Astrocyte (in vitro differentiated cells and primary cell): ENCODE data around the gene SPPL3. TPM values are rescaled to one million over a fixed set of nuclear protein-coding genes. Genes with fewer than 3 reads are reported as not detected.

Source experiments
- DNase-seq: peaks from one replicate; pipeline ENCODE4 v3.0.0-alpha.2; 2010; ENCODE audit warnings: low read depth
- FAIRE-seq: peaks from 2 replicates; lab custom pipeline; 2011; peaks lifted over from hg19 to GRCh38; lab: Jason Lieb, UNC
- H2AFZ ChIP-seq: 2 replicates; pipeline ENCODE4 v1.6.0; 2012; ENCODE audit warnings: low read depth, low read length, inconsistent platforms
- H3K27ac ChIP-seq: 2 replicates; pipeline ENCODE4 v1.5.1; 2011; ENCODE audit warnings: low read depth, low read length, inconsistent platforms
- H3K27me3 ChIP-seq: 2 replicates; pipeline ENCODE4 v1.6.0; 2011; ENCODE audit warnings: low read length, inconsistent platforms; ENCODE audit not compliant: insufficient read depth
- H3K36me3 ChIP-seq: 2 replicates; pipeline ENCODE4 v1.5.1; 2011; ENCODE audit warnings: low read length, inconsistent platforms; ENCODE audit not compliant: insufficient read depth
- H3K4me1 ChIP-seq: 2 replicates; pipeline ENCODE4 v1.5.1; 2011; ENCODE audit warnings: low read length, inconsistent platforms; ENCODE audit not compliant: insufficient read depth
- H3K4me2 ChIP-seq: 2 replicates; pipeline ENCODE4 v1.6.0; 2012; ENCODE audit warnings: low read length, inconsistent platforms
- H3K4me3 ChIP-seq: 2 replicates; pipeline ENCODE4 v1.5.1; 2011; ENCODE audit warnings: low read depth, mild to moderate bottlenecking, low read length, inconsistent platforms; ENCODE audit not compliant: insufficient read depth
- H3K79me2 ChIP-seq: 2 replicates; pipeline ENCODE4 v1.6.0; 2012; ENCODE audit warnings: mild to moderate bottlenecking, low read length, inconsistent platforms; ENCODE audit not compliant: insufficient read depth
- H3K9ac ChIP-seq: 2 replicates; pipeline ENCODE4 v1.6.0; 2012; ENCODE audit warnings: mild to moderate bottlenecking, low read length, inconsistent platforms
- H3K9me3 ChIP-seq: 2 replicates; pipeline ENCODE4 v1.5.1; 2012; ENCODE audit warnings: low read depth, mild to moderate bottlenecking, low read length, inconsistent platforms; ENCODE audit not compliant: insufficient read depth
- H4K20me1 ChIP-seq: 2 replicates; pipeline ENCODE4 v1.6.0; 2012; ENCODE audit warnings: low read length, inconsistent platforms; ENCODE audit not compliant: insufficient read depth
- H3K27ac Mint-ChIP-seq: one replicate; pipeline ENCODE4 v1.8.0; 2021; ENCODE audit warnings: mild to moderate bottlenecking, mixed read lengths; ENCODE audit not compliant: unreplicated experiment
- H3K27me3 Mint-ChIP-seq: one replicate; pipeline ENCODE4 v1.8.0; 2021; ENCODE audit warnings: low read depth, mixed read lengths; ENCODE audit not compliant: unreplicated experiment
- H3K36me3 Mint-ChIP-seq: one replicate; pipeline ENCODE4 v1.8.0; 2021; ENCODE audit warnings: low read depth, mixed read lengths; ENCODE audit not compliant: unreplicated experiment
- H3K4me1 Mint-ChIP-seq: one replicate; pipeline ENCODE4 v1.8.0; 2021; ENCODE audit warnings: low read depth, mixed read lengths; ENCODE audit not compliant: unreplicated experiment
- H3K4me3 Mint-ChIP-seq: one replicate; pipeline ENCODE4 v1.8.0; 2021; ENCODE audit warnings: mild to moderate bottlenecking, moderate library complexity, mixed read lengths; ENCODE audit not compliant: unreplicated experiment
- H3K9me3 Mint-ChIP-seq: one replicate; pipeline ENCODE4 v1.8.0; 2021; ENCODE audit warnings: mild to moderate bottlenecking, mixed read lengths; ENCODE audit not compliant: unreplicated experiment
- EZH2 ChIP-seq: IDR thresholded peaks from 2 replicates; pipeline ENCODE4 v1.6.1; 2012; ENCODE audit warnings: mild to moderate bottlenecking, low read length, inconsistent platforms; ENCODE audit not compliant: insufficient read depth
- total RNA-seq: library from RNA; stranded (reverse); gene quantifications from 2 replicates; pipeline ENCODE4 v1.2.1, GENCODE V29; 2021
- TF ChIP-seq, protein P1 (sequence below): IDR thresholded peaks from 2 replicates; pipeline ENCODE4 v1.5.1; 2011; ENCODE audit warnings: low read depth, mild to moderate bottlenecking, inconsistent platforms, low read length, moderate library complexity; ENCODE audit not compliant: insufficient read depth

The SPPL3 gene
- total RNA-seq, 1 donor from 2014 or later, result 48.3 TPM

DNA sequence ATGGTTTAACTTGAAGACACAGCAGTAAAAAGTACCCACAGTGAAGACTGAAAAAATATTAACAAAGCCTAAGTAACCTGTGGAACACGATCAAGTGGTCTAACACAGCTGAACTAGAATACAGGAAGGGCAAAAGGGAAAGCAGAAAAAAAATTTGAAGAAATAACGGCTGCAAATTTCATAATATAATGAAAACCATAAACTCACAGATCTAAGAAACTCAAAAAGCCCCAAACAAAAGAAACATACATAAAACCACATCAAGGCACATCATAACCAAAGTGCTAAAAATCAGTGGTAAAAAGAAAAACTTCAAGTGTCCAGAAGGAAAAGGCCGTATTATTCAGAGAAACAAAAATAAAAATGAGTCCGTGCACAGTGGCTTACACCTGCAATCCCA, 30.9 kb downstream of the SPPL3 start:
- no peak overlapping the region for H2AFZ ChIP-seq
- H3K4me3 Mint-ChIP-seq, result no peak overlapping the region
- H3K27me3 ChIP-seq, result no peaks in the 10 kb centered on the region
- H3K4me1 ChIP-seq, result no peaks in the 10 kb centered on the region
- no peak overlapping the region for H3K27ac ChIP-seq
- H3K36me3 Mint-ChIP-seq, result peaks cover 5% of the 10 kb centered on the region
- H3K27ac Mint-ChIP-seq, result no peak overlapping the region
- no peaks in the 10 kb centered on the region for H3K4me1 Mint-ChIP-seq
- no peak overlapping the region for H3K4me3 ChIP-seq
- H3K36me3 ChIP-seq, result no peaks in the 10 kb centered on the region
- peaks cover 53% of the 10 kb centered on the region for H3K79me2 ChIP-seq
- FAIRE-seq (no peak), DNase-seq (no peak)
- TF ChIP-seq, protein P1, sequence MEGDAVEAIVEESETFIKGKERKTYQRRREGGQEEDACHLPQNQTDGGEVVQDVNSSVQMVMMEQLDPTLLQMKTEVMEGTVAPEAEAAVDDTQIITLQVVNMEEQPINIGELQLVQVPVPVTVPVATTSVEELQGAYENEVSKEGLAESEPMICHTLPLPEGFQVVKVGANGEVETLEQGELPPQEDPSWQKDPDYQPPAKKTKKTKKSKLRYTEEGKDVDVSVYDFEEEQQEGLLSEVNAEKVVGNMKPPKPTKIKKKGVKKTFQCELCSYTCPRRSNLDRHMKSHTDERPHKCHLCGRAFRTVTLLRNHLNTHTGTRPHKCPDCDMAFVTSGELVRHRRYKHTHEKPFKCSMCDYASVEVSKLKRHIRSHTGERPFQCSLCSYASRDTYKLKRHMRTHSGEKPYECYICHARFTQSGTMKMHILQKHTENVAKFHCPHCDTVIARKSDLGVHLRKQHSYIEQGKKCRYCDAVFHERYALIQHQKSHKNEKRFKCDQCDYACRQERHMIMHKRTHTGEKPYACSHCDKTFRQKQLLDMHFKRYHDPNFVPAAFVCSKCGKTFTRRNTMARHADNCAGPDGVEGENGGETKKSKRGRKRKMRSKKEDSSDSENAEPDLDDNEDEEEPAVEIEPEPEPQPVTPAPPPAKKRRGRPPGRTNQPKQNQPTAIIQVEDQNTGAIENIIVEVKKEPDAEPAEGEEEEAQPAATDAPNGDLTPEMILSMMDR, result no peak
- H3K9me3 Mint-ChIP-seq, result peaks cover 4% of the 10 kb centered on the region
- H3K4me2 ChIP-seq, result no peak overlapping the region
- peaks cover 54% of the 10 kb centered on the region for H4K20me1 ChIP-seq
- no peaks in the 10 kb centered on the region for H3K9me3 ChIP-seq
- no peaks in the 10 kb centered on the region for H3K27me3 Mint-ChIP-seq
- H3K9ac ChIP-seq, result no peak overlapping the region

DNA sequence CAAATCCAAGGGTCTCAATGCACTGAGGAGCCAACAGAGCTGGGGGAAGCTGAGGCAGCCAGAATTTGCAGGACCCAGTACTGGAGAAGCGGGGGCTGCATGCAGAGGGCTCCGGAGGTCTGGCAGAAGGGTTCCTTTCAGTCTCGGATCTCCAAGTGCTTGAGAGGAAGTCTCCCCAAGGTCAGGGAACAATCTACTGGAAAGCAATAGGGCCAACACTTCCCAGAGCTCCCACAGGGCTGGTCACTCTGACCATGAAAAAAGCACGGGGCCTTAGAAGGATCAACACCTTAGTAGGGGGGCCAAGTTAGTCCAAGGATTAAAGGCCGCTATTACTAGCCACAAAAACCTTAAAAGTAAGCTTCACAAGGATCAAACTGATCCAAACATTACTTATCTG, 31.7 kb downstream of the SPPL3 start:
- no peak for TF ChIP-seq EZH2
- TF ChIP-seq, protein P1, result no peak
- Mint-ChIP-seq H3K36me3 (peaks cover 5% of the 10 kb centered on the region), H3K4me1 (no peaks in the 10 kb centered on the region), H3K9me3 (peaks cover 4% of the 10 kb centered on the region), H3K27me3 (no peaks in the 10 kb centered on the region), H3K4me3 (no peak overlapping the region), H3K27ac (no peak overlapping the region)
- H3K4me1 ChIP-seq, result no peaks in the 10 kb centered on the region
- H3K79me2 ChIP-seq, result peaks cover 53% of the 10 kb centered on the region
- FAIRE-seq, result no peak
- H3K27ac ChIP-seq, result no peak overlapping the region
- peaks cover 60% of the 10 kb centered on the region for H4K20me1 ChIP-seq
- no peaks in the 10 kb centered on the region for H3K27me3 ChIP-seq
- no peak overlapping the region for H2AFZ ChIP-seq
- H3K9ac ChIP-seq, result no peak overlapping the region
- no peaks in the 10 kb centered on the region for H3K36me3 ChIP-seq
- H3K9me3 ChIP-seq, result no peaks in the 10 kb centered on the region
- no peak for DNase-seq
- H3K4me2 ChIP-seq, result no peak overlapping the region
- H3K4me3 ChIP-seq, result no peak overlapping the region

DNA sequence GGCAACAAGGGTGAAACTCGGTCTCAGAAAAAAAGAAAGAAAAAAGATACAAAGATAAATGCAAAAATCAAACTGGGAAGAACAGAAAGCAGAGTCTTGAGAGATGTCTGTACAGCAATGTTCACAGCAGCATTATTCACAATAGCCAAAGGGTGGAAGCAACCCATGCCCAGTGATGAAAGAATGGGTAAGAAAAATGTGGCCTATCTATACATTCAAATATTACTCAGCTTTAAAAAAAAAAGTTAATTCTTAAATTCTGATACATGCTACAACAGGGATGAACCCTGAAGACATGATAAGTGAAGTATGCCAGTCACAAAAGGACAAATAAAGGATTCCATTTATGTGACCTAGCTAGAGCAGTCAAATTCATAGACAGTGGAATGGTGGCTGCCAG, 33.7 kb downstream of the SPPL3 start:
- no peaks in the 10 kb centered on the region for H3K27me3 Mint-ChIP-seq

More for the DNA sequence above, 33.7 kb downstream of the SPPL3 start:
- H4K20me1 ChIP-seq, result peaks cover 52% of the 10 kb centered on the region
- H3K4me1 ChIP-seq, result no peaks in the 10 kb centered on the region
- no peak overlapping the region for H3K27ac Mint-ChIP-seq
- FAIRE-seq (no peak), DNase-seq (no peak)
- no peak overlapping the region for H3K4me3 ChIP-seq
- H3K9ac ChIP-seq, result no peak overlapping the region
- no peak overlapping the region for H3K4me3 Mint-ChIP-seq
- TF ChIP-seq, protein P1, result no peak
- TF ChIP-seq EZH2, result no peak
- H3K27ac ChIP-seq, result no peak overlapping the region
- H3K9me3 ChIP-seq, result no peaks in the 10 kb centered on the region
- H3K4me1 Mint-ChIP-seq, result no peaks in the 10 kb centered on the region
- H3K4me2 ChIP-seq, result no peak overlapping the region
- H3K36me3 Mint-ChIP-seq, result no peaks in the 10 kb centered on the region
- H3K9me3 Mint-ChIP-seq, result peaks cover 2% of the 10 kb centered on the region
- H3K36me3 ChIP-seq, result no peaks in the 10 kb centered on the region
- no peaks in the 10 kb centered on the region for H3K27me3 ChIP-seq
- no peak overlapping the region for H2AFZ ChIP-seq
- H3K79me2 ChIP-seq, result peaks cover 44% of the 10 kb centered on the region
